Activated CD8-positive, alpha-beta memory T cell treated with anti-CD3 and anti-CD28 coated beads, Interleukin-2, amount 50 U/mL, for 1 hour (primary cell): ENCODE results near the gene SWAP70.

Experiments used
- DNase-seq: peaks from one replicate; pipeline ENCODE4 v3.0.0-alpha.2; 2020; ENCODE audit errors: extremely low read depth

The SWAP70 gene

GRCh38 chr11:9753021-9753420, 89.1 kb downstream of the SWAP70 start:
- no peak for DNase-seq

DNA sequence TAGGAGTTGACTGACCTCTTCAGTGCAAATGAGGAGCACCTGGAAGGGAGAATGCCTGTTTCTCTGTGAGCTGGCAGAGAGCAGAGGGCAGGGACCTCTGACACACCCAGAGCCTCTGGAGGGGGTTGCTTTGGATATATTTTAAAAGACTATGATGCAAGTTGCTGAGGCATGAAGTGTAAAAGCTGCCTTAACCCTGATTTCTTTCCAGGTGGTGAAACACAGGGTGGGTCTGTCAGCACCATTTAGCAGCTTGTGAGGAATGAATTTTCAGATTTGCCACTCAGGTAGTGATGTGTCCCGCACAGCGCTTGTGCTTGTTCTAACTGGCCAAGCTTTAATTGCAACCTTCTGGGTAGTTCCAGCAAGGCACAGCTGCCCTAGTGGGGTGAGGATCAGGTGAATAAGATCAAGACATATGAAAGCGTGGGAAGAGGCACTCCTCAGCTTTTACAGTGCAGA, 90.2 kb downstream of the SWAP70 start:
- no peak for DNase-seq

DNA sequence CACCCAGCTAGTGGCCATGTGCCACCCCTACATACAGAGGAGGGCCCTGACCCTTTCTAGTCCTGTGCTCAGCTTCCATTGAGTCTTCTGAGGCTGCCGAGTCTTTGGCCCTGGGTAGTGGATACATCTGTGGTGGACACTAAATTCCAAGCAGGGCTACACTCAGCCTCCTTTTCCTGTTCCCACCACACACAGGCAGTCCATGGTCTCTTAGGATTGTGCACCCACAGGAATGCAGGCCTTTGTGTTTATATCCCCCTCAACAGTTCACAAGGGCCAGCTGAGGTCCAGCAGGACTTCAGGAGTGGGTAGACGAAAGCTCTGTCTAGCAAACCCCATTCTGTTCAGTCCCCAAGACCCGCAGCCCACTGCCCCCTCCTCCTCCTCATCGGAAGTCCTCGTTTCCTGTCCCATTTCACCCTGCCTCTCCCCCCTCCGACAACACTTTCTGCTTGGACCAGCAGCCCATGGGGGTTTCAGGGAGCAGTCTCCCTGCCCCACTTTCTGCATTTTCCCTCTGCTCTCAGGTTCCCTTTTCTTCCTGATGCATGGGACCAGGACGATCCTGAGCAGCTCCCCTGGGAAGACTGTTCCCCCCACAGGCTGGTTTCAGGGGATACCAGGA, 91.8 kb downstream of the SWAP70 start:
- DNase-seq, result no peak

DNA sequence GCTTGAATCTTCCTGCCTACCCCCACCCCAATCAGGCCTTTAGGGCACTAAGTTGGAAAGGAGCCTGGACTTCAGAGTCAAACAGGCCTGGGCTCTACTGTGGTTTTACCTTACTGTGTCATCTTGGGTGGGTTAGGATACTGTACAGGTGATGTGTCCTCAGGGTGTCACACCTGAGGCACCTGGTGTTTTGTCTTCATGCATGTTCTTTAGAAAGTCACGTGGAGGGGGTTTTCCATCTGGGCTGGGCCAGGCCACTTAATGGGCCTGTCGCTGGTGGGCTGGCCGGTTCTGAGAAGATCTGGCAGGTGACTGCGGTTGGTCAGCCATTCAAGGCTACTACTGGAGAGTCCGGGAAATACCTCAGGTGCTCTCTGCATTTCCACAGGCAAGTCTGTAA, 92.6 kb downstream of the SWAP70 start:
- no peak for DNase-seq

DNA sequence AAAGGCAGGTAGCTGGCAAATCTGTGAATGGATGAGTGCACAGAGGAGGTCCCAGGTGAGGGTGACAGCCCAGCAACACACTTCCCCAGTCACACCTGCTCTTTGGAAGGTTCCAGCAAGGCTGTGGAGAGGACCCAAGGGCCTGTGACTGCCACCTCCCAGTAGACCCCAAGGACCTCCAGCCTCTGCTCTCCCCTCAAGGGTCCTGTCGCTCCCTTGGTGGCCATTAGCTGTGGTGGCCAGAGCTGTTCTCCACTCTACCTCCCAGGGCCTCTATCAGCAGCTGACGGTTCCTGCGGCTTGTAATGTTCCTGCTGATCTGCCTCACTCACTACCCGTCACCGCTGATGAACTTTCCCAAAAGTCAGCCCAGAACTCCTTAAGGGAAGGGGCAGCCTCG, 93.0 kb downstream of the SWAP70 start:
- no peak for DNase-seq

DNA sequence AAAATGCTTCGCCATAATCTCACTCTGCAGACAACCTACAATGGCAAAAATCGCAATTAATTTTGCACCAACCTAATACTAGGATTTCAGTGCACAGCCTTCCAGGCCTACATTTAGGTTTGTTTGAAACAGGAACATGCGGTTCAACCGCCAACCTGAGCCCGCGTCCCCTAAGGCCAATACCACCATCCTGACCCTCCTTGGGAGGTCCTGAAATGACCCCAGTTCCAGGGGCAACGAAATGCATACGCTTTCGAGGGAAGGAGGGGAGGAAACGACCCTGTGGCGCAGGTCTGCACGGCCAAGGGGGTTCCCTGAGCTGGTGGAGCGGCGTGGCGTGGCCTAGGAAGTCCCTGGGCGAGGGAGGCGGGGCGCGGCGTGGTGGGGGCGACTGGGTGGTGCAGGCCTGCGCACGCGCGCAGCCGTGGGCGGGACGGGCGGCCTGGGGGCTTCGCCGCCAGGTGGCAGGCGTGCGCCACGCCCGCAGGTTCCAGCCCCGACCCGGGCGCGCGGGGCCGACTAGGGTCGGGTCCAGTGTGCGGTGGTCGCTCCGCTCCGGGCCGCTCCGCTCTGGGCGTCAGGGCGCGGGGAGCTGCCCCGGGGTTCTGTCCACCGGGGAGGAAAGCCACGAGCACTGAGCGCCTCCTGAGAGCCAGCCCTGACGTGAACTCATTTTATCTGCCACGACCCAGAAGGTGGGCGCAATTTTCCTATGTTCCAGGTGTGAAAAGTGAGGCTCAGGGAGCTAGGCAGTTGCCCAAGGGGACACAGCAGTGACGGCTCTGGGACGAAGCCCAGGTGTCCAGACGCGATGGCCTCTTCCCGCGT, 94.1 kb downstream of the SWAP70 start:
- DNase-seq, result peak; percentile 74

- no peak for DNase-seq
Observed at GRCh38 chr11:9758637-9759518, 95.0 kb downstream of the SWAP70 start.

- DNase-seq, result peak; percentile 65
Observed at GRCh38 chr11:9759519-9760192, 95.8 kb downstream of the SWAP70 start.

DNA sequence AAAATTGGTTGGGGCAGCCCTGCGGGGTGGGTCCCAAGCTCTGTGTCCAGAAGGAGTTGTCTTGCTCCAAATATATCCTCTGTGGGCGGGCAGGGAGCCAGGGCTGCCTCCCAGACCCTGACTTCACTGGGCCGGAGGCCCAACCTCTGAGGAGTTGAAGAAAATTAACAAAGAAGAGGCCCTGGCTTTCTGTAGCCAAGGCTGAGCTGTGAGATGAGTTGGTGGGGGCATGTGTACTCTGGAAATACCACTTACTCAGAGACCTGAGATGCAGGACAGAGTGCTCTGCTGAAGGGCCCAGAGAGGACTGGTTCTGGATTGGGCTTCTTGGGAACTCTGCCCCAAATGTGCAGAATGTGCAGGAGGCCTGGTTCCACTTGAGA, 96.3 kb downstream of the SWAP70 start:
- DNase-seq, result no peak

GRCh38 chr11:9761441-9761945, 97.6 kb downstream of the SWAP70 start:
- DNase-seq, result no peak

- DNase-seq, result no peak
Observed at GRCh38 chr11:9762531-9762930, 98.7 kb downstream of the SWAP70 start.

- no peak for DNase-seq
Observed at GRCh38 chr11:9763301-9763700, 99.4 kb downstream of the SWAP70 start.

GRCh38 chr11:9765320-9766101, 101.6 kb downstream of the SWAP70 start:
- no peak for DNase-seq

- no peak for DNase-seq
Observed at GRCh38 chr11:9769621-9770020, 105.7 kb downstream of the SWAP70 start.

- no peak for DNase-seq
Observed at GRCh38 chr11:9771071-9771511, 107.2 kb downstream of the SWAP70 start.

DNA sequence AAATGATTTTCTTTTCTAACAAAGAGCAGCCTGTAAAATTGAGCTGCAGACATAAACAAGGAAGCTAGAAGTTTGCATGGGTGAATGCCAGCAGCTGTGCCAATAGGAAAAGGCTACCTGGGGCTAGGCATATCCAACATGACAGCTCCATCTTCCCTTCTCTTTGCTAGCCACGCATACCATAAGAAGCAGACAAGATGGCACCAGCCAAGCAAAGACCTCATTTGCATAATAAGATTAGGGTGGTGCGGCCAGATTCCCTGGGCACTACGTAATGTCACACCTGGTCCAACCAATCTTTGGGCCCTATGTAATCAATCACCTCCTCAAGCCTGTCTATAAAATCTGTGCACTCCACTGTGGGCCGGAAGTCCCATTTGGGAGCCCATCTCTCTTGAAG, 108.3 kb downstream of the SWAP70 start:
- no peak for DNase-seq

DNA sequence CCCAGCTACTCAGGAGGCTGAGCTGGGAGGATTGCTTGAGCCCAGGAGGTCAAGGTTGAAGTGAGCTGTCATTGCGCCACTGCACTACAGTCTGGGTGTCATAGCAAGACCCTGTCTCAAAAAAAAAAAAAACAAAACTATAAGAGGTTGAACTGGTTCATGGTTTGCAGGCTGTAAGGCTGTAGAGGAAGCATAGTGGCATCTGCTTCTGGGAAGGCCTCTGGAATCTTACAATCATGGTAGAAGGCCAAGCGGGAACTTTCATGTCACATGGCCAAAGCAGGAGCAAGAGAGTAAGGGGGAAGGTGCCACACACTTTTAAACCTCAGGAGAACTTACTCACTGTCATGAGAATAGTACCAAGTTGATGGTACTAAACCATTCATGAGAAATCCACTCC, 109.6 kb downstream of the SWAP70 start:
- no peak for DNase-seq

- no peak for DNase-seq
Observed at GRCh38 chr11:9774109-9774508, 110.2 kb downstream of the SWAP70 start.

DNA sequence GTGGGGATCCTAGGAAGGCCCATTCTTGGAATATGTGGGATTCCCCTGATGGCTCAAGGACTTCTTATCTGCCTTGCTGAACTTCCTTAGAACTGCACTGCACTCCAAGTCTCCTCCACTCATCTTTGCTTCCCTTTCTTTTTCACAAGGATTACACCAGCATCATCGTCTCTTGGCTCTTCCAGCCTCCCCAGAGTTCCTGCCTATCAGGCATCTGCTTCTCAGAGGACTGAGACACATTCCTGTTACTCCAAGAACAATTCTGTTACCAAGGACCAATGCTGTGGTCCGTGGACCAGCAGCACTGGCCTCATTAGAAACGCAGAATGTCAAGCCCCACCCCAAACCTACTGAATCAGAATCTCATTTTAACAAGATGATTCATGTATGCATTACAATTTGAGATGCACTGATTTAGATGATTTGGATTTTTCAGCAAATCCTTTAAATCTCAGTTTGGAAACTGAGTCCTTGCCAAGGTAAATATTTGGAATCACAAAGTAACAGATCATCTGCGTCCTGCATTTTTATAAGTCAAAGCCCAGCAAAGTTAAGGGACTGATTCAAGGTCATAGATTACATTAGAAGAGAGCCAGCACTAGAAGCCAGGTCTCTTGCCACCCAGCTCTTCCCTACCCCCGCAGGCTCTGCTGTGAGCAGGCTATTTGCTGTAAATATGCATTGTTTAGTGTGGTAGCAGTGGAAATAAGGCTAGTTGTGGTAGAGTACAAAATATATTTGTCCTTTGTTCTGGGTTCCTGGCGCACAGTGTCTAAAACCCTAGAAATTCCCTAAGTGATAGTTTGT, 110.9 kb downstream of the SWAP70 start:
- no peak for DNase-seq

DNA sequence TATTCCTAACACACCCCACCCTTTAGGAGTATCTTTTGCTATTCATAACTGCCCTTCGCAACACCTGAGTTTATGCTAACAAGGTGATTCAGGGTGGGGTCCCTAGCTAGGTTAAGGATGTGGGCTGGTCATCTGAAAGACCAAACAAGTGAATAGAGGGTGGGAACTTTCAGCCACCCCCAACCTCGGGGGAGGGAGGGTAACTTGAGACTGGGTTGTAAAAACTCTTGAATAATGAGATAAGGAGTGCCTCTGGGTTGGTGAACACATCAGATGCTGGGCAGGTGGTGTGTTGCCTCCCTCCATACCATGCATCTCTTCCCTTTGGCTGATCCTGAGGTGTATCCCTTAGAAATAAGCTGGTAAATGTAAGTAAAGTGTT, 111.5 kb downstream of the SWAP70 start:
- DNase-seq, result no peak
